MM.1S (cell line): ENCODE data around the gene CCDC192.

Experiments used
- EZH2 ChIP-seq: fragments of 300-600 bp; sonication (generic); optimal IDR thresholded peaks from 2 replicates; pipeline ENCODE3; 2017; ENCODE audit warnings: low read depth, mild to moderate bottlenecking, antibody characterized with exemption, low read length, mixed read lengths
- EZH2phosphoT487 ChIP-seq: fragments of 300-600 bp; sonication (generic); IDR thresholded peaks from 2 replicates; pipeline ENCODE4 v1.6.1; 2018; ENCODE audit warnings: antibody characterized with exemption, low read length
- TF ChIP-seq, protein P1 (sequence below): fragments of 300-600 bp; sonication (generic); IDR thresholded peaks from 2 replicates; pipeline ENCODE4 v1.5.1; 2016; ENCODE audit warnings: antibody characterized with exemption, low read length, mixed read lengths

DNA sequence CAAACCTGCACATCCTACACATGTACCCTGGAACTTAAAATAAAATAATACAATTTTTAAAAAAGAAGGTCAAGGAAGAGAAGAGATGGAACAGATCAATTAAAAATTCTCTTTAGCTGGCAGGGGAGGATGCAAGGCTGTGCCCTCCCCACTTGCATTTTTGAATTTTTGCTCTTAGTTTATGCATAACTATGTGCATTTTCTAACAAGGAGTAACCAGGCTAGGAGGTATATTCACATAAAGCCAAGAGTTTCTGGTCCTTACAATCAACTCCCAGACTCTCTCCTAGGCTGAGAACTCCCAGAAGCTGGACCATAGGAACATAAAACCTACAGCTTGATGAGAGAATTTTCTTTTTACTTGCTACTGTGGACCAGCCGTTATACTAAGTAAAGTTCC is 29.8 kb downstream of the CCDC192 start:
- TF ChIP-seq, protein P1, sequence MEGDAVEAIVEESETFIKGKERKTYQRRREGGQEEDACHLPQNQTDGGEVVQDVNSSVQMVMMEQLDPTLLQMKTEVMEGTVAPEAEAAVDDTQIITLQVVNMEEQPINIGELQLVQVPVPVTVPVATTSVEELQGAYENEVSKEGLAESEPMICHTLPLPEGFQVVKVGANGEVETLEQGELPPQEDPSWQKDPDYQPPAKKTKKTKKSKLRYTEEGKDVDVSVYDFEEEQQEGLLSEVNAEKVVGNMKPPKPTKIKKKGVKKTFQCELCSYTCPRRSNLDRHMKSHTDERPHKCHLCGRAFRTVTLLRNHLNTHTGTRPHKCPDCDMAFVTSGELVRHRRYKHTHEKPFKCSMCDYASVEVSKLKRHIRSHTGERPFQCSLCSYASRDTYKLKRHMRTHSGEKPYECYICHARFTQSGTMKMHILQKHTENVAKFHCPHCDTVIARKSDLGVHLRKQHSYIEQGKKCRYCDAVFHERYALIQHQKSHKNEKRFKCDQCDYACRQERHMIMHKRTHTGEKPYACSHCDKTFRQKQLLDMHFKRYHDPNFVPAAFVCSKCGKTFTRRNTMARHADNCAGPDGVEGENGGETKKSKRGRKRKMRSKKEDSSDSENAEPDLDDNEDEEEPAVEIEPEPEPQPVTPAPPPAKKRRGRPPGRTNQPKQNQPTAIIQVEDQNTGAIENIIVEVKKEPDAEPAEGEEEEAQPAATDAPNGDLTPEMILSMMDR: no peak
- TF ChIP-seq EZH2: no peak
- TF ChIP-seq EZH2phosphoT487: no peak
